LNCAP (cell line): ENCODE measurements around the gene GJB5.

Experiments used
- TF ChIP-seq, protein P1 (sequence below): fragments of 450-650 bp; IDR thresholded peaks from 2 replicates; pipeline ENCODE4 v1.5.1; 2017; ENCODE audit warnings: mild to moderate bottlenecking

GJB5 gene

DNA sequence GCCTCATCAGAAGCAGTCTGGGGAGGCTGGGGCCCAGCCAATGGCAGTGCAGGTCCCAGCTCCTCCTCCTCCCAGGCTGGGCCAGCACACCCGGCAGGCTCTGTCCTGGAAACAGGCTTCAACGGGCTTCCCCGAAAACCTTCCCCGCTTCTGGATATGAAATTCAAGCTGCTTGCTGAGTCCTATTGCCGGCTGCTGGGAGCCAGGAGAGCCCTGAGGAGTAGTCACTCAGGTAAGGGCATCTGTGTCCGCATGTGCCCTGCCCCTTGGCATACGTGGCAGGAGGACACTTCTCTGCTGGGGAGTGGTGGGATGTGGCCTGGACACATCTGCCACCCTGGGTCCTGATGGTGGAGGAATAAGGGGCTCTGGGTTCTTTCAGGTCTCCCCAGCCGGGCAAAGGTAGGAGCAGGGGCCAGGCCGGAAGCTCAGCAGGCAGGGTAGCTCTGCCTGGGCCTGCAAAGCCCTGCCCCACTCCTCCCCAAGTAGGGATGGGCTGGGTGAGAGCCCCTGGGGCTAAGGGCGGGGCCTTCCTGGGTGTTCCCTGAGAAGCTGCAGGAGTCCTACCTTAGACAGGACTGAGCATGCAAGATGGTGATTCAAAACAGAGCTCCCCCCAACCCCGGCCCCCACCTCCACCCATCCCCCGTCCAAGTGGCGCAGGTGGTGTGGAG, at the start of gene GJB5:
Gene GJB5 (plus strand): TSS at position 84 of the 674 bp plus-strand sequence. CDS start 2,284 bp downstream, outside the sequence.
- TF ChIP-seq, protein P1, sequence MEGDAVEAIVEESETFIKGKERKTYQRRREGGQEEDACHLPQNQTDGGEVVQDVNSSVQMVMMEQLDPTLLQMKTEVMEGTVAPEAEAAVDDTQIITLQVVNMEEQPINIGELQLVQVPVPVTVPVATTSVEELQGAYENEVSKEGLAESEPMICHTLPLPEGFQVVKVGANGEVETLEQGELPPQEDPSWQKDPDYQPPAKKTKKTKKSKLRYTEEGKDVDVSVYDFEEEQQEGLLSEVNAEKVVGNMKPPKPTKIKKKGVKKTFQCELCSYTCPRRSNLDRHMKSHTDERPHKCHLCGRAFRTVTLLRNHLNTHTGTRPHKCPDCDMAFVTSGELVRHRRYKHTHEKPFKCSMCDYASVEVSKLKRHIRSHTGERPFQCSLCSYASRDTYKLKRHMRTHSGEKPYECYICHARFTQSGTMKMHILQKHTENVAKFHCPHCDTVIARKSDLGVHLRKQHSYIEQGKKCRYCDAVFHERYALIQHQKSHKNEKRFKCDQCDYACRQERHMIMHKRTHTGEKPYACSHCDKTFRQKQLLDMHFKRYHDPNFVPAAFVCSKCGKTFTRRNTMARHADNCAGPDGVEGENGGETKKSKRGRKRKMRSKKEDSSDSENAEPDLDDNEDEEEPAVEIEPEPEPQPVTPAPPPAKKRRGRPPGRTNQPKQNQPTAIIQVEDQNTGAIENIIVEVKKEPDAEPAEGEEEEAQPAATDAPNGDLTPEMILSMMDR, result no peak

- TF ChIP-seq, protein P1, result no peak
These were observed 49.8 kb upstream of the GJB5 start for GRCh38 chr1:34705077-34705476.

- TF ChIP-seq, protein P1, result no peak
These were observed 46.7 kb upstream of the GJB5 start for GRCh38 chr1:34708106-34708505.

GRCh38 chr1:34709547-34709946, 45.3 kb upstream of the GJB5 start:
- TF ChIP-seq, protein P1, result no peak

DNA sequence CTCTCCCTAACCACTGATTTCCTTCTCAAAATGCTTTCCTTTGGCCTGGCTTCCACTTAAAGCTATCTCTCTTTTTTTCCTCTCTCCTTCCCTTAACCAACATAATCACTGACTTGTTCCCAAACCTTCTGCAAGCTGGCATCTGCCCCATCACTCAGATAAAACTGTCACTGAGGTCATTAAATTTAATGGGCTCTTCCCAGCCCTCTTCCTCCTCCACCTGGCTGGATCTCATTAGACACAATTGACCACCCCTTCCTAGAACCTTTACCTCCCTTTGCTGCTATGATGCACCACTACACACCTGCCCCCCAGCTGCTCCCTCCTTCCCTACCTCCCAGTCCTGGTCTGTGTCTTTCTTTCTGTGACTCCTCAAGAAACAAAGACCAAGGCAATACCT, 44.0 kb upstream of the GJB5 start:
- TF ChIP-seq, protein P1, result no peak

GRCh38 chr1:34711485-34711884, 43.4 kb upstream of the GJB5 start:
- TF ChIP-seq, protein P1, result no peak

- TF ChIP-seq, protein P1, result no peak
These were observed 42.7 kb upstream of the GJB5 start for GRCh38 chr1:34712007-34712688.
